Lower lobe of right lung (tissue), 2 donors: ENCODE data around the gene MORN1. TPM values are rescaled to one million over a fixed set of nuclear protein-coding genes. Genes with fewer than 3 reads are reported as not detected.

Source experiments
- ATAC-seq, 2 donors: fragments of 200-7000 bp; cut with Tn5 transposase; one replicate each; pipeline ENCODE4 v1.9.1; 2020 to 2022; ENCODE audit warnings: mild to moderate bottlenecking in 2 of 2, moderate library complexity in 2 of 2
- DNase-seq: peaks from one replicate; pipeline ENCODE4 v3.0.0-alpha.2; 2020
- H3K27ac ChIP-seq: fragments of 200-600 bp; one replicate; pipeline ENCODE4 v1.8.0; 2022
- H3K27me3 ChIP-seq: fragments of 200-600 bp; one replicate; pipeline ENCODE4 v1.8.0; 2022; ENCODE audit warnings: low read depth
- H3K36me3 ChIP-seq: fragments of 200-600 bp; one replicate; pipeline ENCODE4 v1.8.0; 2022; ENCODE audit warnings: mild to moderate bottlenecking
- H3K4me1 ChIP-seq: fragments of 200-600 bp; one replicate; pipeline ENCODE4 v1.8.0; 2022
- H3K4me3 ChIP-seq: fragments of 200-600 bp; one replicate; pipeline ENCODE4 v1.8.0; 2022; ENCODE audit warnings: mild to moderate bottlenecking
- H3K9me3 ChIP-seq: fragments of 200-600 bp; one replicate; pipeline ENCODE4 v1.8.0; 2022
- intact Hi-C: fragments of 100-400 bp; cut with DNase I; formaldehyde crosslinking; loops from one replicate; pipeline ENCODE4 v1.11.0; 2022
- total RNA-seq: library from RNA; stranded (reverse); fragmentation: NEBNext Ultra II Directional; extraction: Animal tissue kit (Norgen Biotek cat#: 25700); gene quantifications from one replicate; pipeline ENCODE4 v1.2.1, GENCODE V29; 2021
- TF ChIP-seq, protein P1 (sequence below): fragments of 200-600 bp; IDR thresholded peaks from one replicate; pipeline ENCODE4 v1.8.0; 2022; ENCODE audit warnings: antibody characterized with exemption, mild to moderate bottlenecking
- donor health status: DM: no; HTN: yes; CAD: no; lungs with severe emphysema.

Gene MORN1
- total RNA-seq, 1 donor from 2014 or later, result 13.4 TPM

DNA sequence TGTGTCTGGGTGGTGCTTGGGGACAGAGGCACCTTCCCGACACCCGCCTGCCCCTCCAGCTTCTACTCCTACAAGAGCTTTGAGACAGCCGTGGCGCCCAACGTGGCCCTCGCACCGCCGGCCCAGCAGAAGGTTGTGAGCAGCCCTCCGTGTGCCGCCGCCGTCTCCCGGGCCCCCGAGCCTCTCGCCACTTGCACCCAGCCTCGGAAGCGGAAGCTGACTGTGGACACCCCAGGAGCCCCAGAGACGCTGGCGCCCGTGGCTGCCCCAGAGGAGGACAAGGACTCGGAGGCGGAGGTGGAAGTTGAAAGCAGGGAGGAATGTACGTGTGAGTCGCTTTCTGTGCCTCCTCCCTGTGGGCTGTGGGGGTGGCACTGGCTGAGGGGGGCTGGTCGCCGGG is 87.6 kb downstream of the MORN1 start:
- peaks cover 41% of the 10 kb centered on the region for H3K4me1 ChIP-seq
- H3K36me3 ChIP-seq, result peaks cover 60% of the 10 kb centered on the region
- H3K27ac ChIP-seq, result no peak overlapping the region
- DNase-seq (no peak), ATAC-seq (no peak)
- H3K27me3 ChIP-seq, result no peaks in the 10 kb centered on the region
- H3K4me3 ChIP-seq, result no peak overlapping the region
- no peaks in the 10 kb centered on the region for H3K9me3 ChIP-seq
- TF ChIP-seq, protein P1, sequence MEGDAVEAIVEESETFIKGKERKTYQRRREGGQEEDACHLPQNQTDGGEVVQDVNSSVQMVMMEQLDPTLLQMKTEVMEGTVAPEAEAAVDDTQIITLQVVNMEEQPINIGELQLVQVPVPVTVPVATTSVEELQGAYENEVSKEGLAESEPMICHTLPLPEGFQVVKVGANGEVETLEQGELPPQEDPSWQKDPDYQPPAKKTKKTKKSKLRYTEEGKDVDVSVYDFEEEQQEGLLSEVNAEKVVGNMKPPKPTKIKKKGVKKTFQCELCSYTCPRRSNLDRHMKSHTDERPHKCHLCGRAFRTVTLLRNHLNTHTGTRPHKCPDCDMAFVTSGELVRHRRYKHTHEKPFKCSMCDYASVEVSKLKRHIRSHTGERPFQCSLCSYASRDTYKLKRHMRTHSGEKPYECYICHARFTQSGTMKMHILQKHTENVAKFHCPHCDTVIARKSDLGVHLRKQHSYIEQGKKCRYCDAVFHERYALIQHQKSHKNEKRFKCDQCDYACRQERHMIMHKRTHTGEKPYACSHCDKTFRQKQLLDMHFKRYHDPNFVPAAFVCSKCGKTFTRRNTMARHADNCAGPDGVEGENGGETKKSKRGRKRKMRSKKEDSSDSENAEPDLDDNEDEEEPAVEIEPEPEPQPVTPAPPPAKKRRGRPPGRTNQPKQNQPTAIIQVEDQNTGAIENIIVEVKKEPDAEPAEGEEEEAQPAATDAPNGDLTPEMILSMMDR, result no peak
- intact Hi-C loops, result no loop called here

DNA sequence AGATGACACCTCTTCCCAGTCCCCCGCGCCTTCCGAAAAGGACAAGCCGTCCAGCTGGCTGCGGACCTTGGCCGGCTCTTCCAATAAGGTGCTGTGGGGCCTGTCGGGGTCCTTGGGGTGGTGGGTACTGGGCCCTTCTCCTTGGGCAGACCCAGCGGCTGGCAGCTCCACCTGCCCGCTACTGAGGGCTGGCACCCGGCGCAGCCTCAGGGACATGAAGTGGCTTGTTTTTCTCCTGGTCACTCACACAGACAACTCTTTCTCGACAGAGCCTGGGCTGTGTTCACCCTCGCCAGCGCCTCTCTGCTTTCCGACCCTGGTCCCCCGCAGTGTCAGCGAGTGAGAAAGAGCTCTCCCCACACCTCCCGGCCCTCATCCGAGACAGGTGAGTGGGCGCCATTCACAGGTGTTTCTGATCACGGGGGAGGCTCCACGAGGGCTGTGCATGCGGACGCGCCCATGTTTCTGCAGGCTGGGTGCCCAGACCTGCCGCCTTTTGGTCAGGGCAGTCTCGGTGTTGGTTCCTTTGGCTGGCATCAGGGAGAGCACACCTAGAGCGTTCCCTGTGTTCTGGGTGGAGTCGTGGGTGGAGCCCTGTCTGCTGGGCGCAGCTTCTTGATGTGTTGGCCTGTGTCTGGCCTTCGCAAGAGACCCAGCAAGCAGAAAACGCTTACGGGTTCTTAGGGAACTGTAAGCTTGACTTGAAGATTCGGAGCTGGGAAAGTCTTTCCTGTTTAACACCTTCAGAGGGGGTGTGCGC is 88.2 kb downstream of the MORN1 start:
- TF ChIP-seq, protein P1, result no peak
- Histone ChIP-seq H3K36me3 (peaks cover 54% of the 10 kb centered on the region), H3K9me3 (no peaks in the 10 kb centered on the region), H3K4me1 (peaks cover 47% of the 10 kb centered on the region), H3K4me3 (no peak overlapping the region), H3K27ac (peak overlapping the region; percentile 93), H3K27me3 (no peaks in the 10 kb centered on the region)
- intact Hi-C loops, result no loop called here
- DNase-seq (no peak), ATAC-seq (no peak)

DNA sequence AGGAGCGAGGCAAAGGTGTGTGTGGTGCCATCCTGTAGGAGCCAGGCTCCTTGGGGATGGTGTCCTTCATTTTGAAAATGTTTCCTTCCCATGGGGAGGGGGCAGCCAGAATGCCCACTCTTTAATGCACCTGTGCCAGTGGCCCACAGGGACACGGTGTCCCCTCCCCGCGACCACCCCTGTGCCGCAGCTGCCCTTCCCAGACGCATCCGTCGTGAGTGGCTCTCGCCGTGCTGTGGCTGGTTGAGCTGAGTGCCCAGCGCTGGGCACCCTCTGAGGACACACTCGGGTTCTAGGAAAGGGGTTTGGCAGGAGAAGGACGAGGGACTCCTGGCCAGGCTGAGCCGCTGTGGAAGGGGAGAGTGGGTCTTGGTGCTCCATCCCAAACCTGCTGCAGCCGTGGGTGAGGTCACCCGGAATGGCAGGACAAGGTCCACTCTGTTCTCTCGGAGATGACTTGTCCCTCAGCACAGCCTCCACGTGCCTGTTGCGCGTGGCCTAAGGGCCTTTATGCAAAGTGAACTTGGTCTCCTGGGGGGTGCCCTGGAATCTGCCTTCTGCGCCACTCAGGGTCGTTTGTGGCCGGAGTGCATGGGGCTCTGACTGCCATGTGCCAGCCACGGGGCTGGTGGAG is 88.9 kb downstream of the MORN1 start:
- Histone ChIP-seq H3K27ac (peak overlapping the region; percentile 93), H3K9me3 (no peaks in the 10 kb centered on the region), H3K4me1 (peaks cover 52% of the 10 kb centered on the region), H3K4me3 (no peak overlapping the region), H3K27me3 (no peaks in the 10 kb centered on the region), H3K36me3 (peaks cover 46% of the 10 kb centered on the region)
- DNase-seq (no peak), ATAC-seq (no peak)
- TF ChIP-seq, protein P1, result no peak
- intact Hi-C loops, result no loop called here

DNA sequence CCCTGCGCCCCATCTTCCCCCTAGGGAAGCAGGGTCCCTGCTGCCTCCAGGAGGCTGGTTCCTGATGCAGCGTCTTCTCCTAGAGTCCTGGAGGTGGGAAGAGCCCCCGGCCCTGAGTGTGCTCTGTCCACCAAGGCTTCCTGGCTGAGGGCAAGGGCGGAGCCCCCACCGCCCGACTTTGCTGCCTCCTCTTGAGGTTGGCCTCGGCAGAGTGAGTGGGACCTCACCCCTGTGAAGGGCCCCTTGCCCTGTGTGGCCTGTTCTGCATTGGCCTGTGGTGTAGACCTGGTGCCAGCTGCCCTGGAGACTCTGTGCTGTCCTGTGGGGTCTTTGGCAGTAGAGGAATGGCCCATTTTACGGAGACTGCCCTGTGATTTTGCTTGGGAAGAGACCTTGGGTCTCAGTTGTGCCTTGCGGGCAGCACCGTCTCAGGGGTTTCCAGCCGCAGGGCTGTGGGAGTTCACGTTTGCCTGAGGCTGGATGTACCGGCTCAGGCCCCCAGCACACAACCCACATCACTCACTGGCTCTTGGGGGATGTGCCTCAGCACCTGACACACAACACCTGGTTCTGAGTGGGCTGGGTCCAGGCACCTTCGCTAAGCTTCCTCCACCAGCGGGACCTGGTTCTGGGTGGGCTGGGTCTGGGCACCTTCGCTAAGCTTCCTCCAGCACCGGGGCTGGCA is 89.6 kb downstream of the MORN1 start:
- peaks cover 40% of the 10 kb centered on the region for H3K36me3 ChIP-seq
- intact Hi-C loops, result no loop called here
- DNase-seq, result no peak
- no peaks in the 10 kb centered on the region for H3K27me3 ChIP-seq
- peaks cover 54% of the 10 kb centered on the region for H3K4me1 ChIP-seq
- ATAC-seq, result no peak
- H3K4me3 ChIP-seq, result peak overlapping the region; percentile 46
- H3K9me3 ChIP-seq, result no peaks in the 10 kb centered on the region
- H3K27ac ChIP-seq, result peak overlapping the region; percentile 93
- TF ChIP-seq, protein P1, result no peak

DNA sequence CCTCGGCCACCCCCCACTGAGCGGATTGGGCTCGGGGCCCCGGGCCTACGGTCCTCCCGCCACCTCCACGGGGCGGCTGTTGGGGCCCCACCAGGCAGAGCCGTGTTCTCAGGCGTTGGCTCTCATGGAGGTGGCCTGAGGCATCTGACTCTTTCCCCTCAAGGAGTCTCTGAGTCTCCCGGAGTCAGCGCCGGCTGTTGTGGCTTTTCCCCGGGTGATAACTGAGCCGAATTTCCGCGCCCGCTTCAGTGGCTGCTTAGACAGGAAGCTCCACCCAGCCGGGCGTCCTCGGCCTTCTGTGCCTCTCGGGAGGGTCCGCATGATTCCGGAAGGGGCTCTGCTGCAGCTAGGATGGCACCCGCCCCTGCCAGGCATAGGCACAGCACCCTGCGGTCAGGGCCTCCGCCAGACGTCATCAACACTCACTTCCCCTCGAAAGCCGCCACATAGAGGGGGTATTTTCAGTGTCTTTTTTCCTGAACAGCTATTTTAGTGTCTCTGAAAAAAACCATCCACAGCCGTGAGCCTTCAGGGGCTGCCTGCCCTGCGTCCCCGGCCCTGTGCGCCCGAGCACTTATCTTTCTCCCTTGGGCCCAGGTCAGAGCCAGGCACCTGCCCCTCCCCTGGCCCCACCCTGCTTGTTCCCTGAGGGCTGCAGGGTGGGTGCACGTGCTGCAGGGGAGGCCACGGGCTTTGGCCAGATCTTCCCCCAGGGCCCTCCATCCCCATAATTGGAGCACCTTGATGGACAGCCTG is 90.3 kb downstream of the MORN1 start:
- intact Hi-C loops, result no loop called here
- Histone ChIP-seq H3K9me3 (no peaks in the 10 kb centered on the region), H3K4me3 (peak overlapping the region; percentile 46)

More for the DNA sequence above, 90.3 kb downstream of the MORN1 start:
- H3K27me3 ChIP-seq, result no peaks in the 10 kb centered on the region
- peak; percentile 64 to 84 for ATAC-seq
- peak overlapping the region; percentile 93 for H3K27ac ChIP-seq
- peaks cover 61% of the 10 kb centered on the region for H3K4me1 ChIP-seq
- H3K36me3 ChIP-seq, result peaks cover 33% of the 10 kb centered on the region
- TF ChIP-seq, protein P1, result no peak
- DNase-seq, result peak; percentile 92
